ENCODE data around the gene DAPK1.

DNA sequence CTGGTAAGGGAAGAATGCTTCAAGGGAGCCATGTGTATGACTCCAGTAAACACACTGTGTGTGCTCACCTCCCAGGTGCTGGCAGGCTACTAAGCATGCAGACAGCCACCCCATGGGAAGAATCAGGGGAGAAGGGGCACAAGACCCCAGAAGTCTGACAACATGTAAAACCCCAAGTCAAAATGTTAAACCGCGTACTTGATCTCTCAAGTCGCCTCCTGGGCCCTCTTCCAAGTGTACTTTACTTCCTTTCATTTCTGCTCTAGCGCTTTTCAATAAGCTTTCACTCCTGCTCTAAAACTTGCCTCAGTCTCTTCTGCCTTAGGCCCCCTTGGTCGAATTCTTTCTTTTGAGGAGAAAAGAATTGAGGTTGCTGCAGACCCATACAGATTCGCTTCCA lies 31.3 kb downstream of the DAPK1 start:
- TF ChIP-seq, protein P1, sequence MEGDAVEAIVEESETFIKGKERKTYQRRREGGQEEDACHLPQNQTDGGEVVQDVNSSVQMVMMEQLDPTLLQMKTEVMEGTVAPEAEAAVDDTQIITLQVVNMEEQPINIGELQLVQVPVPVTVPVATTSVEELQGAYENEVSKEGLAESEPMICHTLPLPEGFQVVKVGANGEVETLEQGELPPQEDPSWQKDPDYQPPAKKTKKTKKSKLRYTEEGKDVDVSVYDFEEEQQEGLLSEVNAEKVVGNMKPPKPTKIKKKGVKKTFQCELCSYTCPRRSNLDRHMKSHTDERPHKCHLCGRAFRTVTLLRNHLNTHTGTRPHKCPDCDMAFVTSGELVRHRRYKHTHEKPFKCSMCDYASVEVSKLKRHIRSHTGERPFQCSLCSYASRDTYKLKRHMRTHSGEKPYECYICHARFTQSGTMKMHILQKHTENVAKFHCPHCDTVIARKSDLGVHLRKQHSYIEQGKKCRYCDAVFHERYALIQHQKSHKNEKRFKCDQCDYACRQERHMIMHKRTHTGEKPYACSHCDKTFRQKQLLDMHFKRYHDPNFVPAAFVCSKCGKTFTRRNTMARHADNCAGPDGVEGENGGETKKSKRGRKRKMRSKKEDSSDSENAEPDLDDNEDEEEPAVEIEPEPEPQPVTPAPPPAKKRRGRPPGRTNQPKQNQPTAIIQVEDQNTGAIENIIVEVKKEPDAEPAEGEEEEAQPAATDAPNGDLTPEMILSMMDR (IDR thresholded peaks at IDR 0.05; ENCODE audit: extremely low read depth in 1 of 2, insufficient read depth in 1 of 2, low read depth in 1 of 2, low read length in 2 of 2): no peak
- TF ChIP-seq POLR2A (IDR thresholded peaks at IDR 0.05; ENCODE audit: low read depth, low read length): no peak
- TF ChIP-seq EZH2 (IDR thresholded peaks at IDR 0.05; ENCODE audit: borderline replicate concordance, low read depth, low read length, severe bottlenecking): no peak
- TF ChIP-seq POLR2AphosphoS5 (IDR thresholded peaks at IDR 0.05; ENCODE audit: insufficient read depth, low read depth, low read length): no peak
- TF ChIP-seq, protein P2, sequence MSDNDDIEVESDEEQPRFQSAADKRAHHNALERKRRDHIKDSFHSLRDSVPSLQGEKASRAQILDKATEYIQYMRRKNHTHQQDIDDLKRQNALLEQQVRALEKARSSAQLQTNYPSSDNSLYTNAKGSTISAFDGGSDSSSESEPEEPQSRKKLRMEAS (IDR thresholded peaks at IDR 0.05; ENCODE audit: insufficient read depth, insufficient read length): no peak
